ENCODE measurements around the gene MIER1. TPM values are rescaled to one million over a fixed set of nuclear protein-coding genes. Genes with fewer than 3 reads are reported as not detected.

The MIER1 gene
- total and polyA plus RNA-seq, 2 donors (not counting 1 experiment from before 2014, with no cell fraction given): 7.7 to 55.0 TPM

DNA sequence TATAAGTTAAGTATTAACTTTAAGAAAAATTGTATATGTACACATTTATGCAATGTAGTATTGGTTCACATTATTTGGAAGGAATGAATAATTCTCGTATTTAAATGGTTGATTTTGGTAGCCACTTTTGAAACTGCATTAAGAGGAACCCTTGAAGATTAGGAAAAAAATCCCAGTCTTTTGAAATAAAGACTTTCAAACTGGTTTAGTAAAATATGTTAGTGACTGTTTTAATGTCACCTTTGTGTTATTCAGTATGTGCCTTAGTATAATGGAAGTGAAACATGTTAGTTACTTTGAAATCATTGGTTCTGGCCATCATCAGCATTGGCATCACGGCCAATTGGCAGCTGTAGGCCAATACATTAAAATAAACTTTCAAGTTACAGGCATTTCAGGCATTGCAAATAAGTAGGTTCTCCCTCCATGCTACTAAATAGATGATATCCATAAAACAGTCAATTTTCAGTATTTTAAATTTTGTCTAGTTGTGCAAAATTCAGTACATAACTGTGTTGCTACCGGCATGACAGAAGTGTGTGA is 4.4 kb downstream of the MIER1 start:
- peaks cover 27 to 40% of the 10 kb centered on the region in 2 donors for H3K4me1 ChIP-seq (ENCODE audit: control insufficient read depth in 2 of 2, insufficient read depth in 2 of 2, low read length in 2 of 2)
- H3K4me2 ChIP-seq (replicated peaks; ENCODE audit: low read depth, low read length, poor library complexity, severe bottlenecking): peak overlapping the region; percentile 76
- no peaks in the 10 kb centered on the region for H3K27me3 Mint-ChIP-seq
- H3K27ac ChIP-seq (ENCODE audit: low read length in 2 of 2): peak overlapping the region; percentile 46 to 95
- peak overlapping the region; percentile 48 for H2AFZ ChIP-seq (ENCODE audit: insufficient read depth, low read depth, low read length, poor library complexity, severe bottlenecking)
- peak overlapping the region; percentile 93 for H3K27ac Mint-ChIP-seq
- peaks cover 9% of the 10 kb centered on the region for H4K20me1 ChIP-seq (ENCODE audit: control insufficient read depth, insufficient read depth, low read length, poor library complexity, severe bottlenecking)
- ChIA-PET POLR2A (interaction anchor here (1.3 kb wide), 1 partner anchor 171 kb away, joined by 7 read pairs; no protein-coding TSS in a partner anchor), CTCF (no interaction called here)
- H3K4me3 Mint-ChIP-seq: peak overlapping the region; percentile 94
- H3K9me3 Mint-ChIP-seq (ENCODE audit: insufficient read depth): no peaks in the 10 kb centered on the region
- peak overlapping the region; percentile 51 to 92 (median 86) for H3K4me3 ChIP-seq (ENCODE audit: control extremely low read depth in 1 of 5, extremely low read depth in 1 of 5, insufficient read depth in 1 of 5, low read depth in 2 of 5, low read length in 4 of 5)
- H3K4me1 Mint-ChIP-seq: peaks cover 49% of the 10 kb centered on the region
- intact Hi-C loops (cut with micrococcal nuclease): loop anchor here (10.0 kb wide), 2 partner anchors 594 to 1964 kb away; partner anchors contain the start of gene JAK1
- no peaks in the 10 kb centered on the region for H3K36me3 ChIP-seq (replicated peaks in 1 of 2; ENCODE audit: control extremely low read depth in 1 of 2, control insufficient read depth in 1 of 2, extremely low read depth in 1 of 2, insufficient read depth in 2 of 2, low read length in 1 of 2)
- ATAC-seq (ENCODE audit: low read depth): no peak
- H3K9me3 ChIP-seq (ENCODE audit: control extremely low read depth in 1 of 3, control insufficient read depth in 2 of 3, insufficient read depth in 1 of 3, low read length in 2 of 3): no peaks in the 10 kb centered on the region
- 100% methylated on average over 1 of the region's 3 CpGs for WGBS (ENCODE audit: insufficient coverage)
- peaks cover 61% of the 10 kb centered on the region for H3K79me2 ChIP-seq (ENCODE audit: control insufficient read depth, insufficient read depth, low read length)
- DNase-seq: no peak
- TF ChIP-seq CTCF (IDR thresholded peaks at IDR 0.05) (no peak), EZH2 (IDR thresholded peaks at IDR 0.05; ENCODE audit: borderline replicate concordance, insufficient read depth, low read depth, low read length, poor library complexity, severe bottlenecking) (no peak)
- peak overlapping the region; percentile 93 for H3K9ac ChIP-seq (ENCODE audit: low read length)
- no peaks in the 10 kb centered on the region for H3K27me3 ChIP-seq (replicated peaks in 1 of 4; ENCODE audit: control extremely low read depth in 1 of 4, control insufficient read depth in 3 of 4, insufficient read depth in 4 of 4, low read length in 3 of 4)

DNA sequence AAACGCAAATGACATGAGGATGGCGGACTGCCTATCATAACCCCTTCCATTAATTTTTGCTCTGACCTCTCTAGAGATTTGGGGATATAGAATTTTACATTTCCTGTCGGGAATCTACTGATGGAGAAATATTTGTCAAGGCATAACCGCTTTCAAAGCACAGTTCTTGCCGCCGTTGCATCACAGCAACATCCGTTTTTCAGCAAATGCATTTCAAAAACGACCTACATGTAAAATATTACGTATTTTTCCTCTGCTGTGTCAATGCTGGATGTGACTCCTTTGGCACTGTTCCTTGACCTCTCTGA is 4.9 kb downstream of the MIER1 start:
- H3K4me3 Mint-ChIP-seq: peak overlapping the region; percentile 94
- H3K27me3 Mint-ChIP-seq: no peaks in the 10 kb centered on the region
- peaks cover 29 to 44% of the 10 kb centered on the region in 2 donors for H3K4me1 ChIP-seq (ENCODE audit: control insufficient read depth in 2 of 2, insufficient read depth in 2 of 2, low read length in 2 of 2)
- peaks cover 62% of the 10 kb centered on the region for H3K79me2 ChIP-seq (ENCODE audit: control insufficient read depth, insufficient read depth, low read length)
- peaks cover 50% of the 10 kb centered on the region for H3K4me1 Mint-ChIP-seq
- ATAC-seq (ENCODE audit: low read depth) (no peak), DNase-seq (no peak)
- intact Hi-C loops (cut with micrococcal nuclease): loop anchor here (10.0 kb wide), 2 partner anchors 595 to 1965 kb away; partner anchors contain the start of gene JAK1
- no peaks in the 10 kb centered on the region for H3K36me3 ChIP-seq (replicated peaks in 1 of 2; ENCODE audit: control extremely low read depth in 1 of 2, control insufficient read depth in 1 of 2, extremely low read depth in 1 of 2, insufficient read depth in 2 of 2, low read length in 1 of 2)
- peaks cover 13% of the 10 kb centered on the region for H4K20me1 ChIP-seq (ENCODE audit: control insufficient read depth, insufficient read depth, low read length, poor library complexity, severe bottlenecking)
- peak overlapping the region; percentile 46 to 95 for H3K27ac ChIP-seq (ENCODE audit: low read length in 2 of 2)
- H3K9ac ChIP-seq (ENCODE audit: low read length): peak overlapping the region; percentile 93
- peak overlapping the region; percentile 93 for H3K27ac Mint-ChIP-seq
- no peaks in the 10 kb centered on the region for H3K9me3 ChIP-seq (ENCODE audit: control extremely low read depth in 1 of 3, control insufficient read depth in 2 of 3, insufficient read depth in 1 of 3, low read length in 2 of 3)
- ChIA-PET POLR2A (interaction anchor here (1.3 kb wide), 1 partner anchor 171 kb away, joined by 7 read pairs; no protein-coding TSS in a partner anchor), CTCF (interaction anchor here (0.6 to 1.4 kb wide), 5 partner anchors 52 to 223 kb away, joined by 3 read pairs; no protein-coding TSS in a partner anchor)
- TF ChIP-seq EZH2 (IDR thresholded peaks at IDR 0.05; ENCODE audit: borderline replicate concordance, insufficient read depth, low read depth, low read length, poor library complexity, severe bottlenecking) (no peak), CTCF (IDR thresholded peaks at IDR 0.05) (no peak)
- H3K9me3 Mint-ChIP-seq (ENCODE audit: insufficient read depth): no peaks in the 10 kb centered on the region
- peak overlapping the region; percentile 76 for H3K4me2 ChIP-seq (replicated peaks; ENCODE audit: low read depth, low read length, poor library complexity, severe bottlenecking)
- H3K27me3 ChIP-seq (replicated peaks in 1 of 4; ENCODE audit: control extremely low read depth in 1 of 4, control insufficient read depth in 3 of 4, insufficient read depth in 4 of 4, low read length in 3 of 4): no peaks in the 10 kb centered on the region
- H3K4me3 ChIP-seq (ENCODE audit: control extremely low read depth in 1 of 5, extremely low read depth in 1 of 5, insufficient read depth in 1 of 5, low read depth in 2 of 5, low read length in 4 of 5): peak overlapping the region; percentile 51 to 92 (median 86)
- 5% methylated on average over 5 of the region's 9 CpGs for WGBS (ENCODE audit: insufficient coverage)
- peak overlapping the region; percentile 48 for H2AFZ ChIP-seq (ENCODE audit: insufficient read depth, low read depth, low read length, poor library complexity, severe bottlenecking)

Data from B cell (primary cell).